Hematopoietic multipotent progenitor cell treated with erythropoietin and hydrocortisone succinate and interleukin-3 and kit ligand, for 8 days (in vitro differentiated cells): Measurements from ENCODE around the gene OCA2.

Experiments used
- DNase-seq: peaks from one replicate; pipeline ENCODE4 v3.0.0-alpha.2; 2015

Gene OCA2

GRCh38 chr15:27834684-27835083 lies 264.4 kb downstream of the OCA2 start:
- DNase-seq = no peak

- DNase-seq = no peak
Measured at GRCh38 chr15:27833974-27834373, 265.1 kb downstream of the OCA2 start.

GRCh38 chr15:27833178-27833577 lies 265.9 kb downstream of the OCA2 start:
- DNase-seq = no peak

GRCh38 chr15:27832237-27832596 lies 266.9 kb downstream of the OCA2 start:
- no peak for DNase-seq

- DNase-seq = no peak
Measured at GRCh38 chr15:27831384-27832236, 267.5 kb downstream of the OCA2 start.

- DNase-seq = no peak
Measured at GRCh38 chr15:27828746-27829145, 270.4 kb downstream of the OCA2 start.

- no peak for DNase-seq
Measured at GRCh38 chr15:27826902-27827714, 272.0 kb downstream of the OCA2 start.

- DNase-seq = no peak
Measured at GRCh38 chr15:27826411-27826810, 272.7 kb downstream of the OCA2 start.

GRCh38 chr15:27824841-27825422 lies 274.2 kb downstream of the OCA2 start:
- DNase-seq = no peak

GRCh38 chr15:27821273-27821672 lies 277.8 kb downstream of the OCA2 start:
- no peak for DNase-seq

- no peak for DNase-seq
Measured at GRCh38 chr15:27820722-27821121, 278.4 kb downstream of the OCA2 start.

- no peak for DNase-seq
Measured at GRCh38 chr15:27820232-27820631, 278.9 kb downstream of the OCA2 start.

- DNase-seq = no peak
Measured at GRCh38 chr15:27817258-27817657, 281.9 kb downstream of the OCA2 start.

- DNase-seq = no peak
Measured at GRCh38 chr15:27816790-27817189, 282.3 kb downstream of the OCA2 start.

- no peak for DNase-seq
Measured at GRCh38 chr15:27815035-27815434, 284.1 kb downstream of the OCA2 start.

GRCh38 chr15:27813139-27813538 lies 286.0 kb downstream of the OCA2 start:
- no peak for DNase-seq

GRCh38 chr15:27808182-27808581 lies 290.9 kb downstream of the OCA2 start:
- DNase-seq = no peak

- no peak for DNase-seq
Measured at GRCh38 chr15:27807335-27807734, 291.8 kb downstream of the OCA2 start.

GRCh38 chr15:27806396-27806795 lies 292.7 kb downstream of the OCA2 start:
- DNase-seq = no peak

GRCh38 chr15:27805261-27806220 lies 293.6 kb downstream of the OCA2 start:
- DNase-seq = no peak

- DNase-seq = no peak
Measured at GRCh38 chr15:27804569-27805260, 294.4 kb downstream of the OCA2 start.

GRCh38 chr15:27798807-27799206 lies 300.3 kb downstream of the OCA2 start:
- DNase-seq = no peak
